Choroid plexus epithelial cell (primary cell): Measurements from ENCODE around the gene CLCN2.

ENCODE experiments used
- DNase-seq: peaks from one replicate; pipeline ENCODE4 v3.0.0-alpha.2; 2010; ENCODE audit warnings: low read depth
- H3K4me3 ChIP-seq: 2 replicates; pipeline ENCODE4 v1.5.1; 2011; ENCODE audit warnings: low read depth, mild to moderate bottlenecking, control low read depth, low read length, moderate library complexity
- TF ChIP-seq, protein P1 (sequence below): conservative IDR thresholded peaks from 2 replicates; pipeline ENCODE4 v1.5.1; 2011; ENCODE audit warnings: low read depth, mild to moderate bottlenecking, control low read depth, inconsistent platforms, low read length, moderate library complexity

CLCN2 gene

GRCh38 chr3:184386047-184386806, 24.8 kb upstream of the CLCN2 start:
- no peak for DNase-seq
- H3K4me3 ChIP-seq, result no peak overlapping the region
- TF ChIP-seq, protein P1, sequence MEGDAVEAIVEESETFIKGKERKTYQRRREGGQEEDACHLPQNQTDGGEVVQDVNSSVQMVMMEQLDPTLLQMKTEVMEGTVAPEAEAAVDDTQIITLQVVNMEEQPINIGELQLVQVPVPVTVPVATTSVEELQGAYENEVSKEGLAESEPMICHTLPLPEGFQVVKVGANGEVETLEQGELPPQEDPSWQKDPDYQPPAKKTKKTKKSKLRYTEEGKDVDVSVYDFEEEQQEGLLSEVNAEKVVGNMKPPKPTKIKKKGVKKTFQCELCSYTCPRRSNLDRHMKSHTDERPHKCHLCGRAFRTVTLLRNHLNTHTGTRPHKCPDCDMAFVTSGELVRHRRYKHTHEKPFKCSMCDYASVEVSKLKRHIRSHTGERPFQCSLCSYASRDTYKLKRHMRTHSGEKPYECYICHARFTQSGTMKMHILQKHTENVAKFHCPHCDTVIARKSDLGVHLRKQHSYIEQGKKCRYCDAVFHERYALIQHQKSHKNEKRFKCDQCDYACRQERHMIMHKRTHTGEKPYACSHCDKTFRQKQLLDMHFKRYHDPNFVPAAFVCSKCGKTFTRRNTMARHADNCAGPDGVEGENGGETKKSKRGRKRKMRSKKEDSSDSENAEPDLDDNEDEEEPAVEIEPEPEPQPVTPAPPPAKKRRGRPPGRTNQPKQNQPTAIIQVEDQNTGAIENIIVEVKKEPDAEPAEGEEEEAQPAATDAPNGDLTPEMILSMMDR, result no peak

- no peak overlapping the region for H3K4me3 ChIP-seq
- DNase-seq, result no peak
- TF ChIP-seq, protein P1, result no peak
Measured at GRCh38 chr3:184384856-184385422, 23.5 kb upstream of the CLCN2 start.

- TF ChIP-seq, protein P1, result no peak
- no peak for DNase-seq
Measured at GRCh38 chr3:184384342-184384741, 22.9 kb upstream of the CLCN2 start.

GRCh38 chr3:184383033-184383740, 21.8 kb upstream of the CLCN2 start:
- TF ChIP-seq, protein P1, result no peak
- DNase-seq, result no peak
- no peak overlapping the region for H3K4me3 ChIP-seq

More at GRCh38 chr3:184384342-184384741, 22.9 kb upstream of the CLCN2 start:
- no peak overlapping the region for H3K4me3 ChIP-seq

DNA sequence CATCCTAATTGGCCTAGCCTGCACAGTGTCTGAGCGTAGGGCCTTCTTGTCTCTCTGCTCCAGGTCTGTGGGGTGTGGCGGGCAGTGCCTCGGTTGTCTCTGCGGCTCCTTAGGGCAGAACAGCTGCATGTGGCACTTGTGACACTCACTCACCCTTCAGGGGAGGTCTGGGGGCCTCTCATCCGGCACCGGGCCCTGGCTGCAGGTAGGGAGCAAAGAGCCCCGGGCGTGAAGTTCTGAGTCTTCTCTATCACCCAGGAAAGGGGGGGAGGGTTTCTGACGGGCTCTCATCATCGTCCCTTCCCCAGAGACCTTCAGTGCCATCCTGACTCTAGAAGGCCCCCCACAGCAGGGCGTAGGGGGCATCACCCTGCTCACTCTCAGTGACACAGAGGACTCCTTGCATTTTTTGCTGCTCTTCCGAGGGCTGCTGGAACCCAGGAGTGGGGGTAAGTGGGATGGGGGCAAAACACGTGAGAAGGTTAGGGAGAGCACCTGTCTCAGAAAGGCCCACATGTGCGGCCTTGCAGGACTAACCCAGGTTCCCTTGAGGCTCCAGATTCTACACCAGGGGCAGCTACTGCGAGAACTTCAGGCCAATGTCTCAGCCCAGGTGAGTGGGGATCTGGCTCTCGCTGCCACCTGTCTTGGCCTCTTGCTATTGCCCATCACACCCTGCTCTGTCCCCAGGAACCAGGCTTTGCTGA, 21.1 kb upstream of the CLCN2 start:
- DNase-seq, result no peak
- TF ChIP-seq, protein P1, result no peak
- H3K4me3 ChIP-seq, result no peak overlapping the region

GRCh38 chr3:184381261-184382224, 20.1 kb upstream of the CLCN2 start:
- TF ChIP-seq, protein P1, result no peak
- H3K4me3 ChIP-seq, result no peak overlapping the region
- no peak for DNase-seq
